Subcutaneous adipose tissue (tissue), 4 donors: ENCODE data around the gene AP4M1. TPM values are rescaled to one million over a fixed set of nuclear protein-coding genes. Genes with fewer than 3 reads are reported as not detected.

ENCODE experiments used
- CTCF ChIP-seq: fragments of 450-650 bp; IDR thresholded peaks from one replicate; pipeline ENCODE4 v1.5.1; 2016; ENCODE audit warnings: low read depth, mild to moderate bottlenecking, control low read depth, antibody characterized with exemption, moderate library complexity
- total RNA-seq, 4 donors: library from RNA; depleted of rRNA; stranded (reverse); fragments of >200 nt; gene quantifications; one replicate each; pipeline ENCODE4 v1.1.0, GENCODE V29; 2016

The AP4M1 gene
- total RNA-seq, 4 donors from 2014 or later = 6.7 to 25.6 (median 18.0) TPM

- no peak for TF ChIP-seq CTCF
Observed at GRCh38 chr7:100065452-100066186, 35.8 kb upstream of the AP4M1 start.

GRCh38 chr7:100066953-100067352 is 34.5 kb upstream of the AP4M1 start:
- no peak for TF ChIP-seq CTCF

- TF ChIP-seq CTCF = no peak
Observed at GRCh38 chr7:100069991-100070390, 31.5 kb upstream of the AP4M1 start.

- no peak for TF ChIP-seq CTCF
Observed at GRCh38 chr7:100071018-100071723, 30.3 kb upstream of the AP4M1 start.

GRCh38 chr7:100072462-100072861 is 29.0 kb upstream of the AP4M1 start:
- TF ChIP-seq CTCF = no peak

- no peak for TF ChIP-seq CTCF
Observed at GRCh38 chr7:100074841-100075240, 26.6 kb upstream of the AP4M1 start.

GRCh38 chr7:100075418-100075817 is 26.0 kb upstream of the AP4M1 start:
- TF ChIP-seq CTCF = no peak
